Middle frontal gyrus (tissue), 1 donor: ENCODE data around the gene BCDIN3D.
A peak's percentile ranks its signal among the peaks of the same experiment; 100 is the strongest.

Experiments
- DNase-seq: peaks from one replicate; pipeline ENCODE4 v3.0.0-alpha.2; 2015; ENCODE audit warnings: low spot score; ENCODE audit errors: extremely low spot score

The BCDIN3D gene

DNA sequence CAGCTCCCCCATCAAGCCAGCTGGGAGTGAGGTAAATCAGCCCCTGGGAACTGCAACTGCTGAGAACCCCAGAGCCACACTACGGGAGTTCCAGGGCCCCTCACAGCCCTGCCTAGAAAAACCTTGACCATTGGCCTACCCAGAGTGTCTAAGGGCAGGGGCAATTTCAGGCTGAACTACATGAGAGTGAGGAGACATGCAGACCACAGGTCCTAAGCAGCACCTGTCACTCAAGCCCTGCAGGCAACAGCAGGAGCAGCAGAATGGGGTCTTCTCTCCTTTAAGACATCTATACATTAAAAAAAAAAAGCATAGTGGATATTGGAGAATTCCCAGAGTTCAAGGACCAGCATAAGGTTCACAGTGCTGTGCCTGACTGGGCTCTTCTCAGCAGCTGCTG is 19.6 kb downstream of the BCDIN3D start:
- DNase-seq: no peak

DNA sequence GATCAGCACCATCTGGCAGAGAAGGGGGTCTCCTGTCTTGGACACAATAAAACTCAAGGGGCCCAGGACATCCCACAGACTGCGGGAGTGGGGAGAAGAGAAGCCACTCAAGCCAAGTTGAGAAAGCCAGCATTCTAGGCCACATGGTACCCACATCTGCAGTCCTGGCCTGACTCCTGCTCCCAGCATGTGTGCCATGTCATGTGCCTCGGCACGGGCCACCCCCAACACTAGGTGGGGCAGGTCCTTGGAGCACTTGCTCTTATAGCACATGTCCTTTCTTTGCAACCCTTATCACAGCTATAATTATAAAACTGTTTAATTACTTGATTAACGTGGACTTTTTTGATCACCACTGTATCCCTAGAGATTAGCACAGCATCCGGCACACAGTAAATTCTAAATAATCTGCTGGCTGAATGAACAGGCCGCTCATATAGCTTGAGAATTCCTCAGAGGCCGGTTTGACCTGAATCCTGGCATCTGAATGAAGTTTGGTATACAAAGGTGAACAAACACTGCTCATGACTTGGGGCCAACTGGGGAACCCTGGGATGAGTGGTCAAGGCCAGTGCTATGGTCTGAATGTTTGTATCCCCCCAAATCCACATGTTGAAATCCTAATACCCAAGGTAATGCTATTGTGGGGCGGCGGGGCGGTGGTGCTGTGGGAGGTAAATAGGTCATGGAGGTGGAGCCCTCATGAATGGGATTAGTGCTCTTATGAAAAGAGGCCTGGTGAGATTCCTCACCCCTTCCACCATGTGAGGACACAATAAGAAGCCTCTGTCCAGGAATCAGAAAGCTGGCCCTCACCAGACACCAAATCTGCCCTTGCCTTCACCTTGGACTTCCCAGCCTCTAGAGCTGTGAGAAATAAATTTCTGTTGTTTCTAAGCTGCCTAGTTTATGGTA is 21.3 kb downstream of the BCDIN3D start:
- no peak for DNase-seq

DNA sequence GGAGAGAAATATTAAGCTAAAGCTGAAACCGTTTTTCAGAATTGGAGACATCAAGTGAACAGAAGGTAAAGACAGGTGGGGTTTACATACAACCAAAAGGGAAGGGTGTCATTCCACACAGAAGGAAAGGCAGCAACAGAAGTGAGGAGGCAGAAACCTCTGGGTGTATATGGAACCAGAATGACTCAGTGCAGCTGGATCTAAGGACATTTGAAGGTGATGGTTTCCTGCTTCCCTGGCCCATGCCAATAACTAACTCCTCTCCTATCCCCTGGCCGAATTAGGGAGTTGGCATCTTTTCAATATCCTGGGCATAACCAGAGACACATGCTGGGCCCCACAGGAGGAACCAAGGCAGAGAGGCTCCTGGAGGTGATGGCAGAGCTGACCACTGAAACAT is 23.1 kb downstream of the BCDIN3D start:
- DNase-seq: no peak

- no peak for DNase-seq
These were observed 24.5 kb downstream of the BCDIN3D start for GRCh38 chr12:49818241-49818895.

DNA sequence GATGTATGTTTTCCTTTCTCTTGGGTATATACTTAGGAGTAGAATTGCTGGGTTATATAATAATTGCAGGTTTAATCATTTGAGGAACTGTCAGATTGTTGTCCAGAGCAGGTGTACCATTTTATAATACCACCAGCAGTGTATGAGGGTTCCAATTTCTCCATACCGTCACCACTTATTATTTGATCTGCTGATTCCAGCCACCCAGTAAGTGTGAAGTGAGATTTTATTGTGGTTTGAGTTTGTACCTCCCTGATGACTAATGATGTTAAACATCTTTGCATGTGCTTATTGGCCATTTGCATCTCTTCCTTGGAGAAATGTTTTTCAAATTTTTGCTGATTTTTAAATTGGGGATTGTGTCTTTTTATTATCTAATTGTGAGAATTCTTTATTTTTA is 29.8 kb downstream of the BCDIN3D start:
- DNase-seq: no peak

GRCh38 chr12:49811961-49812401 is 30.9 kb downstream of the BCDIN3D start:
- DNase-seq: no peak

GRCh38 chr12:49811136-49811535 is 31.8 kb downstream of the BCDIN3D start:
- DNase-seq: no peak

- no peak for DNase-seq
These were observed 33.0 kb downstream of the BCDIN3D start for GRCh38 chr12:49809906-49810389.

- DNase-seq: no peak
These were observed 33.5 kb downstream of the BCDIN3D start for GRCh38 chr12:49809381-49809905.

DNA sequence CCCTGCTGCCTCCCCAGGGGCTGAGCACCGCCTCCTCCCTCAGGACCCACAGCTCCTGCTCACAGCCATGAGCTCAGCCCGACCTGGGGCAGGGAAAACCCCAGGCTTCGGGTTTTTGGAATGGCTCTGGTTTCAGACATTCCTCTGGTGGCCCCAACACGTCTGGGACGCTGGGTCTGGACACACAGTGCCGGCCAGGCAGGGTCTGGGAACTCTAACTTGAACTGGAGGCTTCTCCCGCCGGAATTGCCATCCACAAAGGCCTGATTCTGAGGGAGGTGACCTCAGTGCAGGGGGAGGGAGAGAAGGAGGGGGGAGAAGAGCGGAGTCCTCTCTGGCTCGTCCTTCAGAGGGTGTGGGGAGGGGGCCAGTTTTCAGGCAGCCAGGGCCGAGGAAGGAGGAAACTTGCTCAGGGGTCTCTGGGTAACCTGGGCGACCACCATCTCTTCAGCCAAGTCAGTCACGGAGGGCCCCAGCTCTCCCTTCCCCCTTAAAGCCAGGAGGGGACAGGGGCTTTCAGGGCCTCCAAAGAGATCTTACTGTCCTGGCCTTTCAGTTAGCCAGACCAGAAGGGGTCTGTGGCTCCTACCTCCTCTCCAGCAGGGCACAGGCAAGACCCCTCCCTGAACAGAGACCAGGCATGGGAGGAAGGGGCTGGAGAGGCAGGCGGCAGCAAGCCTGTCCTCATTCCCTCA is 34.1 kb downstream of the BCDIN3D start:
- DNase-seq: peak; percentile 33

DNA sequence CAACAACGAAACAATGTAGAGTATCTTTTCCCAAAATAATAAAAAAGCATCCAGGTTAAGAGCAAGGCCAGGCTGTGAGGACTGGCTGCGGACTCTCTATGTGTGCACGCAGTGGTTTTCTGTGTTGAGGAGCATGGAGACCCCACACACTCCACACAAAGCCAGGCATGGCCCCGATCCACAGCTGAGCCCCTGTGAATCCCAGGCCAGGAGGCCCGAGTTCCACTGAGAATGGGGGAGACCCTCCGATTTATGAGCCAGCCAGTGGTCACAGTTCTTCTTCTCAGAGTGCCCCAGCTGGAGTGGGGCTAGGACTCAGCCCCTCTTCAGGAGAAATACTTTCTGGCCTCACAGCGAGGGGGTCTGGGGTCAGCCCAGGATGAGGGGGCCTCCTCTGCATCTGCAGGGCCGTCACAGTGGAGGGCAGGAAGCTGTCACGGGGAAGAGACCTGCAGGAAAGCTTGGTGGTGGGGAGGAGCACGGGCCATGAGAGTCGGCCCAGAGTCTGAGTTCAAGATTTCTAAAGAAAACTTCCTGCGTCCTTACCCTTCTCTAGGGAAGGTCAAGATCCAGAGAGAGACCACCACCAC is 34.8 kb downstream of the BCDIN3D start:
- DNase-seq: no peak

GRCh38 chr12:49806877-49807276 is 36.0 kb downstream of the BCDIN3D start:
- DNase-seq: no peak

- DNase-seq: no peak
These were observed 36.5 kb downstream of the BCDIN3D start for GRCh38 chr12:49806321-49806813.

- DNase-seq: no peak
These were observed 37.5 kb downstream of the BCDIN3D start for GRCh38 chr12:49805409-49805808.

DNA sequence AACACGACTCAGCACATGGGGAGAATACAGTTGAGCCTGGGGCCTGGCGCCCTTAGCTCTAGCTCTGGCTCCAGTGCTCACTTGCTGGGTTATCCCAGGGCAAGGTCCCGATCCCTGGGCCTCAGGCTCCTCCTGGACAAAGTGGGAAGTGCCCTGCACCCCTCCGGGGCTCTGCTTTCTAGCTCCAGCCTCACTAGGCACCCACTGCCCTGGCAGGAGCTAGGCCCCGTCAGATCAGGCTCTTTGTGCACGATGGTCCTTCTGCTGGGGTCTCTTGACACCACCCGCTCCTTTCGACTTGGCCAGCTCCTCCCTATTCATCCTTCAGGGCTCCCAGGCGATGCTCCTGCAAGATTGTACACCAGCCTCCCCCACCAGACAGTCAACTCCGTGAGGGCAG is 38.1 kb downstream of the BCDIN3D start:
- no peak for DNase-seq

- no peak for DNase-seq
These were observed 39.0 kb downstream of the BCDIN3D start for GRCh38 chr12:49803693-49804450.

GRCh38 chr12:49801141-49802063 is 41.5 kb downstream of the BCDIN3D start:
- DNase-seq: no peak

- no peak for DNase-seq
These were observed 42.3 kb downstream of the BCDIN3D start for GRCh38 chr12:49800421-49801140.

DNA sequence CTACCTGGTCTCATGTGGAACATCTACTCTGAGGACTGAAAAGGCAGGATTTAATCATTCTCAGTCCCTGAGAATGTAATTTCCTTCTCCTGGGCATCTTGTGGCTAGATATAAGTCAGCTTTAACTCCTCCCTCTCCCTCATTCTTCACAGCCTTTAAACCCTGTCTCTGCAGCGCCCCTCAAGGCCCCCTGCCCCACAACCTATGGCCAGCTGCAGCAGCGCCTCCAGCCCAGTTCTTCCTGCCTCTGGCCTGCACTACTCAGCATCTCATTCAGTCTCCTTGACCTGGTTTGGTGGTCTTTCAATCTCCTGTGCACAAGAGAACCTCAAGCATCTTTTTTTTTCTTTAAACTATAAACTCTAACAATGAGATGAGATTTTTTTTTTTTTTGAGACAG is 44.0 kb downstream of the BCDIN3D start:
- no peak for DNase-seq
